8988T (cell line): ENCODE data around the gene RAX.

ENCODE experiments used
- DNase-seq: peaks from one replicate; pipeline ENCODE4 v3.0.0; 2011

Gene RAX

GRCh38 chr18:59239642-59240041 is 33.6 kb downstream of the RAX start:
- DNase-seq, result no peak

- no peak for DNase-seq
Observed at GRCh38 chr18:59238385-59238784, 34.9 kb downstream of the RAX start.

- no peak for DNase-seq
Observed at GRCh38 chr18:59233017-59233410, 40.2 kb downstream of the RAX start.

- no peak for DNase-seq
Observed at GRCh38 chr18:59232309-59233016, 40.8 kb downstream of the RAX start.

GRCh38 chr18:59231877-59232276 is 41.4 kb downstream of the RAX start:
- DNase-seq, result no peak

GRCh38 chr18:59231114-59231513 is 42.1 kb downstream of the RAX start:
- DNase-seq, result no peak

- DNase-seq, result no peak
Observed at GRCh38 chr18:59229701-59230443, 43.4 kb downstream of the RAX start.

- no peak for DNase-seq
Observed at GRCh38 chr18:59229191-59229590, 44.1 kb downstream of the RAX start.

- no peak for DNase-seq
Observed at GRCh38 chr18:59228351-59228750, 44.9 kb downstream of the RAX start.

GRCh38 chr18:59222341-59222740 is 50.9 kb downstream of the RAX start:
- DNase-seq, result no peak

GRCh38 chr18:59220784-59221765 is 52.2 kb downstream of the RAX start:
- DNase-seq, result no peak

- DNase-seq, result no peak
Observed at GRCh38 chr18:59220164-59220783, 53.0 kb downstream of the RAX start.

GRCh38 chr18:59219672-59220163 is 53.5 kb downstream of the RAX start, which contains the start of gene GRP:
GRP (plus strand) TSS chr18:59220158; CDS start chr18:59220266, 108 bp downstream.
- DNase-seq, result no peak

- DNase-seq, result no peak
Observed at GRCh38 chr18:59218018-59218417, 55.2 kb downstream of the RAX start.
